Trophoblast cell (in vitro differentiated cells and primary cell): ENCODE data around the gene MN1.

Experiments used
- DNase-seq, 2 donors: peaks; one replicate each; pipeline ENCODE4 v3.0.0-alpha.2; 2016
- H2AFZ ChIP-seq: 2 replicates; pipeline ENCODE4 v1.6.1; 2013; ENCODE audit warnings: low read length, moderate library complexity, mild to moderate bottlenecking; ENCODE audit not compliant: insufficient read depth, poor library complexity
- H2AK5ac ChIP-seq: 2 replicates; pipeline ENCODE4 v1.6.1; 2013; ENCODE audit warnings: mild to moderate bottlenecking, low read length
- H2BK120ac ChIP-seq: 2 replicates; pipeline ENCODE4 v1.6.1; 2013; ENCODE audit warnings: low read length, mild to moderate bottlenecking, moderate library complexity; ENCODE audit not compliant: insufficient read depth, poor library complexity
- H2BK12ac ChIP-seq: 2 replicates; pipeline ENCODE4 v1.6.1; 2013; ENCODE audit warnings: mild to moderate bottlenecking, low read length, moderate library complexity
- H2BK5ac ChIP-seq: 2 replicates; pipeline ENCODE4 v1.6.1; 2013; ENCODE audit warnings: low read length, low read depth, moderate library complexity, mild to moderate bottlenecking; ENCODE audit not compliant: poor library complexity
- H3K14ac ChIP-seq: 2 replicates; pipeline ENCODE4 v1.6.1; 2013; ENCODE audit warnings: mild to moderate bottlenecking, low read length
- H3K18ac ChIP-seq: 2 replicates; pipeline ENCODE4 v1.6.1; 2013; ENCODE audit warnings: mild to moderate bottlenecking, low read length
- H3K23ac ChIP-seq: 2 replicates; pipeline ENCODE4 v1.6.1; 2013; ENCODE audit warnings: low read length
- H3K27ac ChIP-seq: 2 replicates; pipeline ENCODE4 v1.5.1; 2013; ENCODE audit warnings: low read depth, mild to moderate bottlenecking, inconsistent platforms, low read length, moderate library complexity
- H3K27me3 ChIP-seq: 2 replicates; pipeline ENCODE4 v1.6.1; 2013; ENCODE audit warnings: inconsistent platforms, mild to moderate bottlenecking, low read length, moderate library complexity; ENCODE audit not compliant: insufficient read depth
- H3K36me3 ChIP-seq, 2 experiments: 1 replicate in 1 of 2; 2 replicates in 1 of 2; pipeline ENCODE4 v1.6.1; 2013; ENCODE audit warnings: low read length in 2 of 2, mild to moderate bottlenecking in 2 of 2, moderate library complexity in 1 of 2; ENCODE audit not compliant: insufficient read depth in 2 of 2, control insufficient read depth in 1 of 2
- H3K4ac ChIP-seq: 2 replicates; pipeline ENCODE4 v1.6.1; 2013; ENCODE audit warnings: low read depth, mild to moderate bottlenecking, low read length, moderate library complexity
- H3K4me1 ChIP-seq, 2 experiments: 1 replicate in 1 of 2; 2 replicates in 1 of 2; pipeline ENCODE4 v1.6.1; 2013; ENCODE audit warnings: low read length in 2 of 2, mild to moderate bottlenecking in 2 of 2, moderate library complexity in 1 of 2; ENCODE audit not compliant: insufficient read depth in 2 of 2, control insufficient read depth in 1 of 2
- H3K4me2 ChIP-seq: 2 replicates; pipeline ENCODE4 v1.6.1; 2013; ENCODE audit warnings: inconsistent platforms, mild to moderate bottlenecking, low read length, moderate library complexity
- H3K4me3 ChIP-seq: 2 replicates; pipeline ENCODE4 v1.5.1; 2013; ENCODE audit warnings: mild to moderate bottlenecking, low read depth, low read length, inconsistent platforms
- H3K79me1 ChIP-seq: one replicate; pipeline ENCODE4 v1.6.1; 2013; ENCODE audit warnings: low read length
- H3K79me2 ChIP-seq: 2 replicates; pipeline ENCODE4 v1.6.1; 2013; ENCODE audit warnings: low read length, mild to moderate bottlenecking; ENCODE audit not compliant: control insufficient read depth, insufficient read depth, poor library complexity
- H3K9ac ChIP-seq: 2 replicates; pipeline ENCODE4 v1.6.1; 2013; ENCODE audit warnings: mild to moderate bottlenecking, low read length
- H3K9me3 ChIP-seq: 2 replicates; pipeline ENCODE4 v1.6.1; 2013; ENCODE audit warnings: low read depth, mild to moderate bottlenecking, control low read depth, inconsistent platforms, low read length; ENCODE audit not compliant: insufficient read depth
- H4K12ac ChIP-seq: 2 replicates; pipeline ENCODE4 v1.6.1; 2013; ENCODE audit warnings: low read depth, mild to moderate bottlenecking, low read length, moderate library complexity
- H4K8ac ChIP-seq: 2 replicates; pipeline ENCODE4 v1.6.1; 2013; ENCODE audit warnings: low read depth, mild to moderate bottlenecking, low read length, moderate library complexity
- H4K91ac ChIP-seq: one replicate; pipeline ENCODE4 v1.6.1; 2013; ENCODE audit warnings: low read depth, mild to moderate bottlenecking, low read length, moderate library complexity
- WGBS: extraction: QIAGEN DNeasy Blood & Tissue Kit; methylation state at CpG from one replicate; pipeline ENCODE4 v1.1.7; 2013; ENCODE audit warnings: missing lambda C conversion rate; ENCODE audit not compliant: insufficient read length, insufficient coverage; ENCODE audit errors: extremely low coverage; 5-methylcytosine and 5-hydroxymethylcytosine counted together

Gene MN1

DNA sequence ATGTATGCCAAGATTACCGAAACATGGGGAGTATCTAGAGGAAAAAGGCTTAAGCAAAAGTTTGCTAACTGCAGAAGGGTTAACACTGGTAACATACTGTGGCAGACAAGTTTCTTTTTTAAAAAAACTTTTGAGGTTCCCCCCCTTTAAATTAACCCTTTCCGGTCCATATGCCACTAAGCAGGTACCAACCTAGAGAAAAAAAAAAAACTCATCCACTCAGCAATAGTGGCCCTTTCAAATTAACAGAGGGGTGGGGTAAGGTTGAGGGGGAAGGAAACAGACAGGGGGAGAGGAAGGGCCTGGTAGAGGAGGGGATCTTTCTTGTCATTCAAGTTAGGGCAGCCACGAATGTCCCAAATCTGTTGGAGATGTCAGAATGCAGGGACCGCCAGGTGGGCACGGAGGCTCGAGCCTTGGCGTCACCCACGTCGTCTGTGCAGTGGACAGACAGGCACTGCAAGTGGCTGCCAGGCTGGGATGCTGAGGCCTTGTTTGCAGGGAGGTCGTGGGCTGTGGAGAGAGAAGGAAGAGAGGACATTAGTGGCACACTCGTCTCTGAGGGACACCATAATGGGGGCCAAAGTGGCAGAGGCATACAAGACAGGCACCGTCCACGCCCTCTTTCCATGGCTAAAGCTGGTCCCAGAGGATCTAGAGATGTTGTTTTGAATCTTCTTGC lies 50.8 kb downstream of the MN1 start:
- no peak overlapping the region for H2BK5ac ChIP-seq
- H3K36me3 ChIP-seq, result no peaks in the 10 kb centered on the region
- no peak for DNase-seq
- no peak overlapping the region for H3K23ac ChIP-seq
- H3K4me3 ChIP-seq, result no peak overlapping the region
- WGBS, result no CpG with 5 or more reads among the region's 13 CpGs
- H2BK120ac ChIP-seq, result no peak overlapping the region
- H4K12ac ChIP-seq, result no peak overlapping the region
- no peak overlapping the region for H3K4ac ChIP-seq
- no peak overlapping the region for H3K4me2 ChIP-seq
- H3K79me2 ChIP-seq, result no peaks in the 10 kb centered on the region
- no peak overlapping the region for H2BK12ac ChIP-seq
- no peak overlapping the region for H3K9ac ChIP-seq
- H3K18ac ChIP-seq, result no peak overlapping the region
- no peak overlapping the region for H4K8ac ChIP-seq
- peaks cover 1% of the 10 kb centered on the region for H3K9me3 ChIP-seq
- H3K14ac ChIP-seq, result no peak overlapping the region
- H3K4me1 ChIP-seq, result peaks cover 0 to 8% of the 10 kb centered on the region in 2 experiments
- H4K91ac ChIP-seq, result no peak overlapping the region
- no peak overlapping the region for H2AFZ ChIP-seq
- H3K79me1 ChIP-seq, result no peaks in the 10 kb centered on the region
- H3K27ac ChIP-seq, result no peak overlapping the region
- H3K27me3 ChIP-seq, result no peaks in the 10 kb centered on the region
- no peak overlapping the region for H2AK5ac ChIP-seq

DNA sequence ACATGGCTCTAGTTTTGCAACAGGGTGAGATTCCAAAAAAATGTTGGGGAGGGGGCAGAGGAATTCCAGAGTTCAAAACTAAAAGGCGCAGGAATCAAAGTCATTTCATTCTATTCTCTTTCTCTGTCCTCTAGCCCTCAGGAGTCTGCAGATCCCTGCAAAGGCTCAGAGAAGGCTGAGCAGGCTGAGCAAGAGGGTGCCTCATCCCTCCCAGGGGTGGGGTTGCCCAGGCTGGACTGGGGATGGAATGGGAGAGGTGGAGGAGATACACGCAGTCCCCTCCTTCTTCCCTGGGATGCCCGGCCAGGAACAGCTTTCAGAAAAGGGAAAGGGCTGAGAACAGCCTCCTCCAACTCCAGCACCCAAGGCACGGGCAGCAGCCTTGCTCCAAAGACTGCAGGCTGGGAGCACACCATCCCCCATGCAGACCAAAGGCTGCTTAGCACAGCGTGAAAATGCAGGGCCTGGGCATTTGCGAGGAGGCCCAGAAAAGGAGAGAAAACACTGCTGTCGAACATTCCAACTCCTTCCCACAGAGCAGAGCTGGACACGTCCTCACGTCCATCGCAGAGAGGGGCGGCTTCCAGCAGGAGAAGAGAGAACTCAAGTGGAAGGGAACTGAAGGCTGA lies 51.8 kb downstream of the MN1 start:
- Histone ChIP-seq H3K18ac (no peak overlapping the region), H3K4me2 (no peak overlapping the region), H4K12ac (no peak overlapping the region), H3K4ac (no peak overlapping the region), H3K79me1 (no peaks in the 10 kb centered on the region), H4K91ac (no peak overlapping the region), H4K8ac (no peak overlapping the region), H3K4me1 (peaks cover 0 to 8% of the 10 kb centered on the region in 2 experiments), H3K14ac (no peak overlapping the region), H2AFZ (no peak overlapping the region), H3K79me2 (no peaks in the 10 kb centered on the region), H3K27ac (no peak overlapping the region), H2BK5ac (no peak overlapping the region), H3K4me3 (no peak overlapping the region), H3K27me3 (no peaks in the 10 kb centered on the region), H3K9me3 (no peaks in the 10 kb centered on the region), H3K9ac (no peak overlapping the region), H3K23ac (no peak overlapping the region), H3K36me3 (no peaks in the 10 kb centered on the region), H2BK120ac (no peak overlapping the region), H2AK5ac (no peak overlapping the region), H2BK12ac (no peak overlapping the region)
- no CpG with 5 or more reads among the region's 11 CpGs for WGBS
- DNase-seq, result no peak

DNA sequence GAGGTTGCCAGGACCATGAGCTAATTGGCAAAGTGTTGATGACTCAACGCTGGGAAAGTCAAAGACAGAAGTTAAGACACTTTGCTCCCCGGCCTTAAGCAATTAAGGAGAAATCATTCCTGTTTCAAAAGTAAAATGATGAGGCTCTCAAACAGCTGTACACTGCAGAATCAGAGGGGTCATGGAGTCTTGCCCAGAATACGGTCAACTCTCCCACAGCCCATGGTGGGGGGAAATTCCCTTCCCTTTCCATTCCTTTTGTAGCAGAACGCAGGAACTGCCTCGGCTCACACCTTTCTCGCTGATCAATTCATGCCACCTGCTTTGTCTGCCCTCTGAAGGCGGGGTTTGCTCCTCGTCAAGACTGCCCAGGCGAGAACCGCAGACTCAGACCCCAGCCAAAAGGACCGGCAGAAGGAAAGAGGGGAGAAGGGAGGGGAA lies 52.8 kb downstream of the MN1 start:
- no peak overlapping the region for H3K14ac ChIP-seq
- H3K27ac ChIP-seq, result no peak overlapping the region
- no peak overlapping the region for H3K4me3 ChIP-seq
- H3K4me1 ChIP-seq, result peaks cover 0 to 8% of the 10 kb centered on the region in 2 experiments
- H2AK5ac ChIP-seq, result no peak overlapping the region
- no peaks in the 10 kb centered on the region for H3K9me3 ChIP-seq
- no peak overlapping the region for H3K23ac ChIP-seq
- H3K9ac ChIP-seq, result no peak overlapping the region
- no peak overlapping the region for H3K4me2 ChIP-seq
- H2BK120ac ChIP-seq, result no peak overlapping the region
- no peak overlapping the region for H4K8ac ChIP-seq
- peak in 1 of 2 donors; percentile 8 for DNase-seq
- H3K27me3 ChIP-seq, result no peaks in the 10 kb centered on the region
- H2BK12ac ChIP-seq, result no peak overlapping the region
- H3K79me1 ChIP-seq, result no peaks in the 10 kb centered on the region
- H4K91ac ChIP-seq, result no peak overlapping the region
- WGBS, result no CpG with 5 or more reads among the region's 11 CpGs
- H3K4ac ChIP-seq, result no peak overlapping the region
- H3K79me2 ChIP-seq, result no peaks in the 10 kb centered on the region
- H3K36me3 ChIP-seq, result no peaks in the 10 kb centered on the region
- H4K12ac ChIP-seq, result no peak overlapping the region
- H2AFZ ChIP-seq, result no peak overlapping the region
- no peak overlapping the region for H3K18ac ChIP-seq
- no peak overlapping the region for H2BK5ac ChIP-seq

DNA sequence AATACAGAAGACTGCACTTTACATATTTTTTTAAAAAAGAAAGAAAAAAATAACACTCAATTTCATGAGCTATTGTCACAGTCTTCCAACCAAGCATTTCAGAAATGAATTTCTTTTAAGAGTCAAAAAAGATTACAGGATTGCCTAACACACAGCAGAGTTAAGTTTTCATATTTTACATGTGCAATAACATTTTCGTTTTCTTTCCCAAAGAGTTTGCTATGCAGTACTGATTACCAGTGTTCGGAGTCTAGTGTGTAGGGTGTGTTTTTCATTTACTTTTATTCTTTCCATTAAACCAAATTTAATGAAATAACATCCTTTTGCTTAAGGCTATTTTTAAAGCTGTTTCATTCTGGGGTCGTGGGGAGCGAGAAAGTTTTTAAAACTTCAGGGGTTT lies 53.2 kb downstream of the MN1 start:
- WGBS, result no CpG with 5 or more reads among the region's 4 CpGs

More for the DNA sequence above, 53.2 kb downstream of the MN1 start:
- H3K14ac ChIP-seq, result no peak overlapping the region
- no peak overlapping the region for H2BK120ac ChIP-seq
- H3K27ac ChIP-seq, result no peak overlapping the region
- no peak overlapping the region for H2BK12ac ChIP-seq
- no peaks in the 10 kb centered on the region for H3K36me3 ChIP-seq
- no peaks in the 10 kb centered on the region for H3K79me1 ChIP-seq
- H4K8ac ChIP-seq, result no peak overlapping the region
- no peaks in the 10 kb centered on the region for H3K27me3 ChIP-seq
- no peak overlapping the region for H3K23ac ChIP-seq
- H3K79me2 ChIP-seq, result no peaks in the 10 kb centered on the region
- no peak for DNase-seq
- no peak overlapping the region for H4K91ac ChIP-seq
- no peak overlapping the region for H3K4ac ChIP-seq
- no peak overlapping the region for H3K18ac ChIP-seq
- H3K4me1 ChIP-seq, result peaks cover 0 to 8% of the 10 kb centered on the region in 2 experiments
- no peak overlapping the region for H2AFZ ChIP-seq
- no peak overlapping the region for H3K9ac ChIP-seq
- H2AK5ac ChIP-seq, result no peak overlapping the region
- no peak overlapping the region for H3K4me2 ChIP-seq
- no peak overlapping the region for H3K4me3 ChIP-seq
- H4K12ac ChIP-seq, result no peak overlapping the region
- H2BK5ac ChIP-seq, result no peak overlapping the region
- H3K9me3 ChIP-seq, result no peaks in the 10 kb centered on the region
